H9 (cell line): ENCODE measurements around the gene ANXA9. TPM values are rescaled to one million over a fixed set of nuclear protein-coding genes. Genes with fewer than 3 reads are reported as not detected.

Source experiments
- DNase-seq: peaks from one replicate; pipeline ENCODE4 v3.0.0-alpha.2; 2017
- H2AFZ ChIP-seq: one replicate; pipeline ENCODE4 v1.6.1; 2013; ENCODE audit warnings: mild to moderate bottlenecking, low read length, control low read depth, moderate library complexity
- H2AK5ac ChIP-seq: 2 replicates; pipeline ENCODE4 v1.6.1; 2013; ENCODE audit warnings: low read length, control low read depth, mixed read lengths; ENCODE audit not compliant: insufficient read length
- H2BK120ac ChIP-seq: one replicate; pipeline ENCODE4 v1.6.1; 2013; ENCODE audit warnings: low read depth, mild to moderate bottlenecking, low read length, control low read depth, inconsistent platforms; ENCODE audit not compliant: poor library complexity, severe bottlenecking
- H2BK12ac ChIP-seq: 2 replicates; pipeline ENCODE4 v1.6.1; 2013; ENCODE audit warnings: low read length, control low read depth, mixed read lengths, low read depth; ENCODE audit not compliant: insufficient read length
- H2BK15ac ChIP-seq: 2 replicates; pipeline ENCODE4 v1.6.1; 2013; ENCODE audit warnings: low read depth, low read length, control low read depth
- H2BK20ac ChIP-seq: one replicate; pipeline ENCODE4 v1.6.1; 2013; ENCODE audit warnings: low read depth, mild to moderate bottlenecking, low read length, control low read depth, inconsistent platforms; ENCODE audit not compliant: poor library complexity, severe bottlenecking
- H2BK5ac ChIP-seq: 2 replicates; pipeline ENCODE4 v1.6.1; 2013; ENCODE audit warnings: low read length, control low read depth, mixed read lengths; ENCODE audit not compliant: insufficient read length
- H3K14ac ChIP-seq: 2 replicates; pipeline ENCODE4 v1.6.1; 2013; ENCODE audit warnings: low read length, control low read depth; ENCODE audit not compliant: insufficient read depth
- H3K18ac ChIP-seq: 2 replicates; pipeline ENCODE4 v1.6.1; 2013; ENCODE audit warnings: low read depth, mild to moderate bottlenecking, mixed read lengths, low read length, control low read depth; ENCODE audit not compliant: insufficient read length
- H3K23ac ChIP-seq: 2 replicates; pipeline ENCODE4 v1.6.1; 2013; ENCODE audit warnings: low read length, control low read depth, mixed read lengths, low read depth; ENCODE audit not compliant: insufficient read length
- H3K23me2 ChIP-seq: 2 replicates; pipeline ENCODE4 v1.6.1; 2013; ENCODE audit warnings: low read depth, mild to moderate bottlenecking, mixed read lengths, low read length, control low read depth; ENCODE audit not compliant: insufficient read length, poor library complexity, severe bottlenecking
- H3K27ac ChIP-seq: 2 replicates; pipeline ENCODE4 v1.5.1; 2013; ENCODE audit warnings: low read length, control low read depth, mixed read lengths, low read depth; ENCODE audit not compliant: insufficient read length
- H3K27me3 ChIP-seq: 2 replicates; pipeline ENCODE4 v1.6.1; 2013; ENCODE audit warnings: low read length, control low read depth, inconsistent platforms; ENCODE audit not compliant: insufficient read depth
- H3K4ac ChIP-seq: 2 replicates; pipeline ENCODE4 v1.6.1; 2013; ENCODE audit warnings: low read depth, mild to moderate bottlenecking, control low read depth, inconsistent platforms, low read length, moderate library complexity
- H3K4me1 ChIP-seq: 2 replicates; pipeline ENCODE4 v1.6.1; 2013; ENCODE audit warnings: low read length, control low read depth, inconsistent platforms; ENCODE audit not compliant: insufficient read depth
- H3K4me2 ChIP-seq: 2 replicates; pipeline ENCODE4 v1.6.1; 2013; ENCODE audit warnings: low read length, control low read depth, mixed read lengths; ENCODE audit not compliant: insufficient read length, insufficient read depth
- H3K56ac ChIP-seq: 2 replicates; pipeline ENCODE4 v1.6.1; 2013; ENCODE audit warnings: low read depth, mild to moderate bottlenecking, mixed read lengths, low read length, control low read depth; ENCODE audit not compliant: insufficient read length
- H3K79me1 ChIP-seq: 2 replicates; pipeline ENCODE4 v1.6.1; 2013; ENCODE audit warnings: low read depth, mild to moderate bottlenecking, moderate library complexity, low read length, control low read depth, inconsistent platforms; ENCODE audit not compliant: insufficient read depth, poor library complexity, severe bottlenecking
- H3K79me2 ChIP-seq: 2 replicates; pipeline ENCODE4 v1.6.1; 2013; ENCODE audit warnings: low read length, control low read depth, inconsistent platforms; ENCODE audit not compliant: insufficient read depth
- H3K9ac ChIP-seq: 2 replicates; pipeline ENCODE4 v1.6.1; 2013; ENCODE audit warnings: low read length, control low read depth, mixed read lengths; ENCODE audit not compliant: insufficient read length; ENCODE audit errors: extremely low read depth
- H3K9me3 ChIP-seq: one replicate; pipeline ENCODE4 v1.6.1; 2013; ENCODE audit warnings: low read depth, low read length, inconsistent platforms; ENCODE audit not compliant: control insufficient read depth
- H3T11ph ChIP-seq: one replicate; pipeline ENCODE4 v1.6.1; 2013; ENCODE audit warnings: mild to moderate bottlenecking, low read length, control low read depth, inconsistent platforms
- H4K20me1 ChIP-seq: one replicate; pipeline ENCODE4 v1.6.1; 2013; ENCODE audit not compliant: control insufficient read depth, insufficient read length, insufficient read depth
- H4K5ac ChIP-seq: 2 replicates; pipeline ENCODE4 v1.6.1; 2013; ENCODE audit warnings: low read depth, mild to moderate bottlenecking, mixed read lengths, low read length, control low read depth; ENCODE audit not compliant: insufficient read length
- H4K8ac ChIP-seq: replicated peaks from 2 replicates; pipeline ENCODE4 v1.6.1; 2013; ENCODE audit warnings: low read length, control low read depth, mixed read lengths, low read depth; ENCODE audit not compliant: insufficient read length
- H4K91ac ChIP-seq: 2 replicates; pipeline ENCODE4 v1.6.1; 2013; ENCODE audit warnings: low read depth, mild to moderate bottlenecking, moderate library complexity, mixed read lengths, low read length, control low read depth; ENCODE audit not compliant: insufficient read length
- H3K27ac Mint-ChIP-seq, 3 experiments: 2 replicates in 2 of 3; 3 replicates in 1 of 3; pipeline ENCODE4 v1.8.0; 2020 to 2021; ENCODE audit warnings: mixed read lengths in 3 of 3, mild to moderate bottlenecking in 1 of 3, moderate library complexity in 1 of 3
- H3K27me3 Mint-ChIP-seq: 2 replicates; pipeline ENCODE4 v1.8.0; 2021; ENCODE audit warnings: low read depth, mild to moderate bottlenecking, moderate library complexity, mixed read lengths
- H3K36me3 Mint-ChIP-seq, 3 experiments: 2 replicates in 2 of 3; 3 replicates in 1 of 3; pipeline ENCODE4 v1.8.0; 2020 to 2021; ENCODE audit warnings: low read depth in 3 of 3, mixed read lengths in 3 of 3; ENCODE audit not compliant: insufficient read depth in 1 of 3
- H3K4me1 Mint-ChIP-seq, 2 experiments: 2 replicates each; pipeline ENCODE4 v1.8.0; 2020; ENCODE audit warnings: mixed read lengths in 2 of 2
- H3K4me3 Mint-ChIP-seq, 2 experiments: 2 replicates in 1 of 2; 3 replicates in 1 of 2; pipeline ENCODE4 v1.8.0; 2020 to 2021; ENCODE audit warnings: mild to moderate bottlenecking in 2 of 2, mixed read lengths in 2 of 2, moderate library complexity in 1 of 2
- H3K9me3 Mint-ChIP-seq, 2 experiments: 2 replicates in 1 of 2; 3 replicates in 1 of 2; pipeline ENCODE4 v1.8.0; 2020; ENCODE audit warnings: mild to moderate bottlenecking in 2 of 2, mixed read lengths in 2 of 2, moderate library complexity in 1 of 2
- CTCF ChIP-seq: fragments of 200-600 bp; sonication (generic); conservative IDR thresholded peaks from 3 replicates; pipeline ENCODE4 v1.8.0; 2021; ENCODE audit warnings: antibody characterized with exemption, mild to moderate bottlenecking
- WGBS: extraction: QIAGEN DNeasy Blood & Tissue Kit; methylation state at CpG from one replicate; pipeline ENCODE4 v1.1.7; 2013; ENCODE audit warnings: missing lambda C conversion rate, low lambda C conversion rate, mixed read lengths; ENCODE audit not compliant: insufficient read length; ENCODE audit errors: extremely low coverage; 5-methylcytosine and 5-hydroxymethylcytosine counted together
- total RNA-seq: library from RNA; stranded (reverse); gene quantifications from 2 replicates; pipeline ENCODE4 v1.2.1, GENCODE V29; 2021

Gene ANXA9
- total RNA-seq, 1 experiment from 2014 or later, result 0.92 TPM

GRCh38 chr1:151039521-151039920 lies 57.4 kb downstream of the ANXA9 start:
- Histone ChIP-seq H2BK15ac (no peak overlapping the region), H3K4me2 (no peak overlapping the region), H3K14ac (no peak overlapping the region), H2BK5ac (no peak overlapping the region), H3K4ac (no peak overlapping the region), H4K20me1 (no peaks in the 10 kb centered on the region), H4K8ac (no peak overlapping the region), H3K79me2 (no peaks in the 10 kb centered on the region), H2BK20ac (no peak overlapping the region), H3T11ph (no peak overlapping the region), H2AK5ac (no peak overlapping the region), H3K27ac (no peak overlapping the region), H3K4me1 (no peaks in the 10 kb centered on the region; the same call in 1 of the 2 replicates), H3K23me2 (no peaks in the 10 kb centered on the region), H3K79me1 (no peaks in the 10 kb centered on the region), H4K5ac (no peak overlapping the region), H2BK120ac (no peak overlapping the region), H3K23ac (no peak overlapping the region), H3K9me3 (no peaks in the 10 kb centered on the region), H3K9ac (peak overlapping the region; percentile 39), H2AFZ (no peak overlapping the region), H3K18ac (no peak overlapping the region), H4K91ac (no peak overlapping the region), H2BK12ac (no peak overlapping the region), H3K56ac (no peak overlapping the region), H3K27me3 (no peaks in the 10 kb centered on the region)
- no peaks in the 10 kb centered on the region; the same call in 1 of the 2 replicates for H3K27me3 Mint-ChIP-seq
- no peak for TF ChIP-seq CTCF
- no peak overlapping the region for H3K4me3 Mint-ChIP-seq
- no peaks in the 10 kb centered on the region for H3K9me3 Mint-ChIP-seq
- peaks cover 0 to 12% (median under 1%) of the 10 kb centered on the region in 3 experiments; a peak in 6 of 7 replicates for H3K36me3 Mint-ChIP-seq
- H3K27ac Mint-ChIP-seq, result 0 out of 7 replicates have a peak overlapping the region, but pooled peaks of 1 of the 3 experiments have one; percentile 16
- no CpG with 5 or more reads among the region's 3 CpGs for WGBS
- DNase-seq, result no peak
- peaks cover 17 to 21% of the 10 kb centered on the region in 2 experiments for H3K4me1 Mint-ChIP-seq
